Endothelial cell of umbilical vein (primary cell): ENCODE data around the gene MYO18A. TPM values are rescaled to one million over a fixed set of nuclear protein-coding genes. Genes with fewer than 3 reads are reported as not detected.

ENCODE experiments used
- BruUV-seq: library from RNA; stranded (reverse); fragments of 400-500 nt; replicated peaks from 2 replicates; lab custom pipeline; 2021; lab: Mats Ljungman, UMichigan
- CTCF ChIA-PET: fragments of 300-600, 350-600 bp; sonication (Branson Sonifier 250); formaldehyde crosslinking; loops from one replicate; lab custom pipeline; 2021; ENCODE audit warnings: antibody characterized with exemption, inconsistent platforms; lab: Charles Lee
- POLR2A ChIA-PET: fragments of 300-600, 350-600 bp; sonication (Branson Sonifier 250); formaldehyde crosslinking; loops from one replicate; lab custom pipeline; 2021; ENCODE audit warnings: antibody characterized with exemption, inconsistent platforms; lab: Charles Lee
- DNase-seq: peaks from one replicate; pipeline ENCODE4 v3.0.0-alpha.2; 2011; ENCODE audit warnings: low read depth, low spot score
- FAIRE-seq: peaks from 2 replicates; lab custom pipeline; 2011; peaks lifted over from hg19 to GRCh38; lab: Jason Lieb, UNC
- H2AFZ ChIP-seq: 2 replicates; pipeline ENCODE4 v1.6.0; 2012; ENCODE audit warnings: low read depth, low read length, control low read depth, inconsistent platforms
- H3K27ac ChIP-seq: 2 replicates; pipeline ENCODE4 v1.5.1; 2011; ENCODE audit warnings: low read depth, mild to moderate bottlenecking, control low read depth, low read length, moderate library complexity; ENCODE audit not compliant: insufficient read depth
- H3K27me3 ChIP-seq, 2 experiments: 2 replicates each; pipeline versions ENCODE4 v1.6.0 to v1.6.1; 2011; ENCODE audit warnings: low read length in 2 of 2, mixed read lengths in 1 of 2; ENCODE audit not compliant: control insufficient read depth in 2 of 2, insufficient read depth in 2 of 2
- H3K36me3 ChIP-seq, 2 experiments: 2 replicates in 1 of 2; 3 replicates in 1 of 2; pipeline ENCODE4 v1.5.1; 2011; ENCODE audit warnings: low read length in 2 of 2, mild to moderate bottlenecking in 1 of 2, moderate library complexity in 1 of 2; ENCODE audit not compliant: control insufficient read depth in 2 of 2, insufficient read depth in 2 of 2; ENCODE audit errors: extremely low read depth in 1 of 2
- H3K4me1 ChIP-seq: 3 replicates; pipeline ENCODE4 v1.5.1; 2011; ENCODE audit warnings: mild to moderate bottlenecking, low read length; ENCODE audit not compliant: control insufficient read depth, insufficient read depth; ENCODE audit errors: extremely low read depth
- H3K4me2 ChIP-seq: 2 replicates; pipeline ENCODE4 v1.6.1; 2011; ENCODE audit warnings: low read length, control low read depth, mixed read lengths; ENCODE audit not compliant: insufficient read depth
- H3K4me3 ChIP-seq, 3 experiments: fragments of 200-600 bp in 1 of 3; sonication (generic), shearing (Covaris generic) in 1 of 3; replicated peaks in 1 of 3; 2 replicates each; pipeline ENCODE4 v1.5.1; 2011 to 2016; ENCODE audit warnings: control low read depth in 3 of 3, low read length in 3 of 3, mild to moderate bottlenecking in 2 of 3, inconsistent platforms in 1 of 3, low read depth in 1 of 3, moderate library complexity in 1 of 3; ENCODE audit not compliant: insufficient read depth in 1 of 3
- H3K79me2 ChIP-seq: 2 replicates; pipeline ENCODE4 v1.6.0; 2012; ENCODE audit warnings: low read length, inconsistent platforms; ENCODE audit not compliant: control insufficient read depth, insufficient read depth
- H3K9ac ChIP-seq: replicated peaks from 2 replicates; pipeline ENCODE3; 2011; ENCODE audit warnings: low read length, control low read depth; ENCODE audit not compliant: insufficient read depth; ENCODE audit errors: extremely low read depth
- H3K9me1 ChIP-seq: replicated peaks from 3 replicates; pipeline ENCODE4 v1.6.0; 2011; ENCODE audit warnings: mild to moderate bottlenecking, low read length; ENCODE audit not compliant: control insufficient read depth, insufficient read depth; ENCODE audit errors: extremely low read depth
- H3K9me3 ChIP-seq: replicated peaks from 2 replicates; pipeline ENCODE4 v1.5.1; 2012; ENCODE audit warnings: low read length, inconsistent platforms; ENCODE audit not compliant: control insufficient read depth, insufficient read depth
- H4K20me1 ChIP-seq: replicated peaks from 2 replicates; pipeline ENCODE3; 2011; ENCODE audit warnings: mild to moderate bottlenecking, low read length; ENCODE audit not compliant: control insufficient read depth, insufficient read depth; ENCODE audit errors: extremely low read depth
- CTCF ChIP-seq, 2 donors: IDR thresholded peaks; 1 replicate in 1 of 2; 2 replicates in 1 of 2; pipeline ENCODE4 v1.5.1; 2011; ENCODE audit warnings: low read length in 2 of 2, mild to moderate bottlenecking in 2 of 2, moderate library complexity in 2 of 2, control low read depth in 1 of 2, inconsistent platforms in 1 of 2, low read depth in 1 of 2; ENCODE audit not compliant: insufficient read depth in 1 of 2; ENCODE audit errors: extremely low read depth in 1 of 2
- EZH2 ChIP-seq: IDR thresholded peaks from 2 replicates; pipeline ENCODE4 v1.6.1; 2012; ENCODE audit warnings: borderline replicate concordance, low read depth, mild to moderate bottlenecking, moderate library complexity, low read length, inconsistent platforms; ENCODE audit not compliant: severe bottlenecking
- FOS ChIP-seq: IDR thresholded peaks from 2 replicates; pipeline ENCODE4 v1.6.1; 2011; ENCODE audit warnings: mild to moderate bottlenecking, low read length, moderate library complexity, borderline replicate concordance; ENCODE audit not compliant: insufficient read depth
- GATA2 ChIP-seq: IDR thresholded peaks from 2 replicates; pipeline ENCODE4 v1.7.0; 2011; ENCODE audit warnings: low read depth, mild to moderate bottlenecking, moderate library complexity, mixed read lengths, low read length; ENCODE audit not compliant: insufficient read length, insufficient read depth
- JUN ChIP-seq: IDR thresholded peaks from 2 replicates; pipeline ENCODE4 v1.6.1; 2011; ENCODE audit warnings: borderline replicate concordance, low read depth; ENCODE audit not compliant: insufficient read length, insufficient read depth
- MAX ChIP-seq: IDR thresholded peaks from 2 replicates; pipeline ENCODE4 v1.6.1; 2011; ENCODE audit not compliant: insufficient read depth, insufficient read length
- MYC ChIP-seq: IDR thresholded peaks from one replicate; pipeline ENCODE4 v1.6.1; 2011; ENCODE audit warnings: mild to moderate bottlenecking, low read depth, low read length
- POLR2A ChIP-seq: IDR thresholded peaks from 2 replicates; pipeline ENCODE4 v1.6.1; 2012; ENCODE audit warnings: low read depth, mild to moderate bottlenecking, control low read depth, low read length
- POLR2AphosphoS5 ChIP-seq: IDR thresholded peaks from 2 replicates; pipeline ENCODE4 v1.6.1; 2012; ENCODE audit warnings: low read depth, mild to moderate bottlenecking, control low read depth, low read length, moderate library complexity; ENCODE audit not compliant: insufficient read depth
- dilution Hi-C: fragments of 300-500 bp; cut with MboI; formaldehyde crosslinking; loops from one replicate; pipeline ENCODE4 v1.15.0; 2019; ENCODE audit warnings: low sequenced_read_pairs; ENCODE audit not compliant: extremely low pct_ligation_motif_present
- intact Hi-C: fragments of 100-400 bp; cut with micrococcal nuclease; formaldehyde crosslinking; loops from one replicate; pipeline ENCODE4 v1.10.0; 2022
- polyA plus RNA-seq, 4 experiments: library from polyadenylated mRNA; depleted of rRNA in 3 of 4; stranded (reverse) in 3 of 4; unstranded in 1 of 4; fragments of >200 nt; gene quantifications; 2 replicates each; pipeline versions ENCODE4 v1.2.1 to v1.2.3, GENCODE V29; 2011 to 2012; ENCODE audit warnings: missing spikeins in 1 of 4
- total RNA-seq: library from RNA; stranded (reverse); gene quantifications from 2 replicates; pipeline ENCODE4 v1.2.3, GENCODE V29; 2021

MYO18A gene
- total and polyA plus RNA-seq, 2 donors (not counting 3 experiments of a cell fraction or from before 2014, with no cell fraction given), result 3.9 to 28.3 TPM

GRCh38 chr17:29125651-29126050 lies 54.5 kb downstream of the MYO18A start:
- intact Hi-C loops, result no loop called here
- Histone ChIP-seq H3K9me1 (no peaks in the 10 kb centered on the region), H3K27me3 (no peaks in the 10 kb centered on the region), H4K20me1 (no peaks in the 10 kb centered on the region), H3K36me3 (peaks cover 0 to 2% of the 10 kb centered on the region in 2 experiments), H3K9ac (no peak overlapping the region), H3K4me2 (no peak overlapping the region), H3K9me3 (no peaks in the 10 kb centered on the region), H3K4me1 (no peaks in the 10 kb centered on the region), H3K79me2 (no peaks in the 10 kb centered on the region), H3K27ac (no peak overlapping the region), H3K4me3 (no peak overlapping the region), H2AFZ (no peak overlapping the region)
- BruUV-seq, result no TSS peak
- dilution Hi-C loops, result no loop called here
- FAIRE-seq, result no peak
- DNase-seq, result no peak
- TF ChIP-seq POLR2A (no peak), MAX (no peak), POLR2AphosphoS5 (no peak), MYC (no peak), GATA2 (no peak), CTCF (IDR thresholded peaks at IDR 0.05; ENCODE audit: extremely low read depth in 1 of 2, insufficient read depth in 1 of 2, low read depth in 1 of 2, low read length in 2 of 2) (no peak), EZH2 (no peak), FOS (no peak), JUN (no peak)
- POLR2A ChIA-PET, result no interaction called here
- CTCF ChIA-PET, result interaction anchor here (2.0 to 3.8 kb wide), 6 partner anchors 9 to 172 kb away, joined by 13 to 329 read pairs (median 73); partner anchors contain the start of gene MYO18A
